CD4-positive, alpha-beta T cell treated with Interferon gamma for 1 hour (primary cell): ENCODE measurements around the gene ZNF544.
"Not testable (repeated sequence)": the region's sequence is repeated elsewhere in the genome, so short reads cannot be mapped to it uniquely, and the experiment has no call there.

Experiments used
- DNase-seq: peaks from one replicate; pipeline ENCODE4 v3.0.0-alpha.2; 2020

Gene ZNF544

GRCh38 chr19:58305932-58306323, 77.2 kb downstream of the ZNF544 start:
- DNase-seq = no peak

DNA sequence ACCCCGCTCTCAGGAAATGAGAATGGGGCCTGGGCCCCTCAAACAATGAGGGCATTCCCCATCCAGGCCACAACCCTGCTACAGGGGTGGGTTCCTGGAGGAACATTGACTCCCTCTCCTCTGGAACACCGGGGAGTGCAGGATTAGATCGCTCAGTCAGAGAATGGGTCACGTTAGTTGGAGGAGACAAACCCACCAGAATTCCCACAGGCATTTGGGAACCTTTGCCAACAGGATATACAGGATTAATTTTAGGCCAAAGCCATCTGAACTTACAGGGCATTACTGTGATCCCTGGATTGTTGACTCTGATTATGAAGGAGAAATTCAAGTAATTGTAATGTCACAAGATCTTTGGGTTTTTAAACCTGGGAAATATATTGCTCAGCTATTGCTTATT, 79.0 kb downstream of the ZNF544 start:
- DNase-seq = no peak

- not testable (repeated sequence) for DNase-seq
These were observed 82.0 kb downstream of the ZNF544 start for GRCh38 chr19:58310685-58311084.

DNA sequence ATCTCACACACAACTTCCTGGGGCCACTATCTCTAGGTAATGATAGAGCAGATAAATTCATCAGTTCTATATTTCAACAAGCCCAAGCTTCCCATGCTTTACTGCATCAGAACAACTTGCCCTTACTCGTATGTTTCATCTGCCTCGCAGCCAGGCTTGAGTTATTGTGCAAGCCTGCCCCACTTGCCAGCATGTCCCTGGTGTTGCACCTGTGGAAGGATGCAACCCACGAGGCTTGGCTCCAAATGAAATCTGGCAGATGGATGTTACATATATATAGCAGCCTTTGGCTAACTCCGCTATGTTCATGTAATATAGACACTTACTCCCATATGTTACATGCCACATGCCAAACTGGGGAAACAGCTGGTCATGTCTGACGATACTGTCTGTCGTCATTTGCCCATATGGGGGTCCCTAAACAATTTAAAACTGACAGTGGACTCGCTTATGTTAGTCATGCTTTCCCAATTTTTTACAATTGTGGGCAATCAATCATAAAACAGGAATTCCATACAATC, 82.7 kb downstream of the ZNF544 start:
- DNase-seq = no peak
